Neural cell (in vitro differentiated cells): ENCODE measurements around the gene SLC22A23.

Experiments
- EZH2 ChIP-seq: fragments of 200-600, 300-800 bp; shearing (Covaris generic), sonication (generic); IDR thresholded peaks from 2 replicates; pipeline ENCODE4 v1.6.1; 2014; ENCODE audit warnings: antibody characterized with exemption, low read length, borderline replicate concordance, mild to moderate bottlenecking; ENCODE audit not compliant: insufficient read depth, poor library complexity, severe bottlenecking
- TF ChIP-seq, protein P1 (sequence below): fragments of 450-650 bp; IDR thresholded peaks from 2 replicates; pipeline ENCODE4 v1.5.1; 2014; ENCODE audit warnings: antibody characterized with exemption, mild to moderate bottlenecking, moderate library complexity; ENCODE audit not compliant: poor library complexity, severe bottlenecking

DNA sequence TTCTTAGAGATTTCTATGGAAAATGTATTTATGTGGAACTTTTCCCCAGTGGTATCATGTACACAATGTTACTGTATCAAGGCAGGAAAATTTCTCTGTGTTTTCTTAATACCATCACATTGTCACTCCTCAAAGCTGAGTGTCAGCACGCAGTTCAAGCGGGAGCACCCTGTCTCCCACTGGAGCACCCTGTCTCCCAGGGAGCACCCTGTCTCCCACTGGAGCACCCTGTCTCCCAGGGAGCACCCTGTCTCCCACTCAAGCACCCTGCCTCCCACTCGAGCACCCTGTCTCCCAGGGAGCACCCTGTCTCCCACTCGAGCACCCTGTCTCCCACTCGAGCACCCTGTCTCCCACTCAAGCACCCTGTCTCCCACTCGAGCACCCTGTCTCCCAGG, 146.8 kb downstream of the SLC22A23 start:
- TF ChIP-seq, protein P1, sequence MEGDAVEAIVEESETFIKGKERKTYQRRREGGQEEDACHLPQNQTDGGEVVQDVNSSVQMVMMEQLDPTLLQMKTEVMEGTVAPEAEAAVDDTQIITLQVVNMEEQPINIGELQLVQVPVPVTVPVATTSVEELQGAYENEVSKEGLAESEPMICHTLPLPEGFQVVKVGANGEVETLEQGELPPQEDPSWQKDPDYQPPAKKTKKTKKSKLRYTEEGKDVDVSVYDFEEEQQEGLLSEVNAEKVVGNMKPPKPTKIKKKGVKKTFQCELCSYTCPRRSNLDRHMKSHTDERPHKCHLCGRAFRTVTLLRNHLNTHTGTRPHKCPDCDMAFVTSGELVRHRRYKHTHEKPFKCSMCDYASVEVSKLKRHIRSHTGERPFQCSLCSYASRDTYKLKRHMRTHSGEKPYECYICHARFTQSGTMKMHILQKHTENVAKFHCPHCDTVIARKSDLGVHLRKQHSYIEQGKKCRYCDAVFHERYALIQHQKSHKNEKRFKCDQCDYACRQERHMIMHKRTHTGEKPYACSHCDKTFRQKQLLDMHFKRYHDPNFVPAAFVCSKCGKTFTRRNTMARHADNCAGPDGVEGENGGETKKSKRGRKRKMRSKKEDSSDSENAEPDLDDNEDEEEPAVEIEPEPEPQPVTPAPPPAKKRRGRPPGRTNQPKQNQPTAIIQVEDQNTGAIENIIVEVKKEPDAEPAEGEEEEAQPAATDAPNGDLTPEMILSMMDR: no peak
- TF ChIP-seq EZH2: no peak
